CD4-positive, alpha-beta T cell (primary cell): ENCODE data around the gene ZNF581. TPM values are rescaled to one million over a fixed set of nuclear protein-coding genes. Genes with fewer than 3 reads are reported as not detected.
A peak's percentile ranks its signal among the peaks of the same experiment; 100 is the strongest.

Experiments
- ATAC-seq: fragments of 200-7000 bp; cut with Tn5 transposase; one replicate; pipeline ENCODE4 v1.10.0; 2022; ENCODE audit warnings: mild to moderate bottlenecking; ENCODE audit not compliant: poor library complexity
- CTCF ChIA-PET: fragments of 350-600 bp; sonication (Branson Sonifier 250); formaldehyde crosslinking; loops from one replicate; lab custom pipeline; 2021; ENCODE audit warnings: antibody characterized with exemption, inconsistent platforms; lab: Charles Lee
- POLR2A ChIA-PET: fragments of 350-600 bp; sonication (Branson Sonifier 250); formaldehyde crosslinking; loops from one replicate; lab custom pipeline; 2021; ENCODE audit warnings: antibody characterized with exemption, inconsistent platforms; lab: Charles Lee
- DNase-seq, 14 experiments: peaks; one replicate each; pipeline ENCODE4 v3.0.0-alpha.2; 2013 to 2020; ENCODE audit warnings: mixed read lengths in 2 of 14
- H3K27ac ChIP-seq, 2 donors: one replicate each; pipeline versions ENCODE4 v1.5.1 to v1.7.0; 2013; ENCODE audit warnings: low read length in 2 of 2, low read depth in 1 of 2, mild to moderate bottlenecking in 1 of 2
- H3K27me3 ChIP-seq, 2 experiments: 1 replicate in 1 of 2; 2 replicates in 1 of 2; pipeline versions ENCODE4 v1.6.1 to v1.7.0; 2013; ENCODE audit warnings: low read length in 2 of 2, control low read depth in 1 of 2, mild to moderate bottlenecking in 1 of 2, moderate library complexity in 1 of 2; ENCODE audit not compliant: insufficient read depth in 2 of 2, control insufficient read depth in 1 of 2
- H3K36me3 ChIP-seq: one replicate; pipeline ENCODE4 v1.6.1; 2013; ENCODE audit warnings: low read length, control low read depth; ENCODE audit not compliant: insufficient read depth
- H3K4me1 ChIP-seq: one replicate; pipeline ENCODE4 v1.6.1; 2013; ENCODE audit warnings: low read length, control low read depth; ENCODE audit not compliant: insufficient read depth
- H3K4me3 ChIP-seq: one replicate; pipeline ENCODE4 v1.5.1; 2013; ENCODE audit warnings: mild to moderate bottlenecking, low read length, moderate library complexity
- H3K9me3 ChIP-seq, 2 experiments: 1 replicate in 1 of 2; 2 replicates in 1 of 2; pipeline versions ENCODE4 v1.6.1 to v1.7.0; 2013; ENCODE audit warnings: low read length in 2 of 2, mild to moderate bottlenecking in 2 of 2, control low read depth in 1 of 2, moderate library complexity in 1 of 2; ENCODE audit not compliant: control insufficient read depth in 1 of 2, insufficient read depth in 1 of 2
- H3K27ac Mint-ChIP-seq: one replicate; pipeline ENCODE4 v1.8.0; 2020; ENCODE audit warnings: mixed read lengths
- H3K27me3 Mint-ChIP-seq: one replicate; pipeline ENCODE4 v1.8.0; 2021; ENCODE audit warnings: mixed read lengths
- H3K36me3 Mint-ChIP-seq: one replicate; pipeline ENCODE4 v1.8.0; 2021; ENCODE audit warnings: low read depth, mixed read lengths
- H3K4me1 Mint-ChIP-seq: one replicate; pipeline ENCODE4 v1.8.0; 2021; ENCODE audit warnings: low read depth, mixed read lengths
- H3K4me3 Mint-ChIP-seq: one replicate; pipeline ENCODE4 v1.8.0; 2020; ENCODE audit warnings: mild to moderate bottlenecking, mixed read lengths
- H3K9me3 Mint-ChIP-seq: one replicate; pipeline ENCODE4 v1.8.0; 2020; ENCODE audit warnings: mixed read lengths
- CTCF ChIP-seq: fragments of 200-600 bp; IDR thresholded peaks from one replicate; pipeline ENCODE4 v1.8.0; 2022; ENCODE audit warnings: antibody characterized with exemption, mild to moderate bottlenecking
- intact Hi-C, 2 experiments: fragments of 100-400 bp; cut with DNase I in 1 of 2; cut with micrococcal nuclease in 1 of 2; formaldehyde crosslinking; loops; one replicate each; pipeline versions ENCODE4 v1.15.1 to v1.9.0; 2023 to 2025; cut with DNase I, micrococcal nuclease
- total RNA-seq, 174 experiments: library from RNA in 2 of 174; stranded (reverse) in 2 of 174; gene quantifications; one replicate each; pipeline ENCODE4 v1.2.3 and lab custom pipeline; 2021 to 2026

Gene ZNF581
- total RNA-seq, 2 experiments from 2014 or later, result 23.1 to 24.7 TPM

GRCh38 chr19:55654868-55655647 is 11.6 kb downstream of the ZNF581 start, which contains the start of gene U2AF2:
Gene U2AF2 (plus strand): TSS chr19:55655035. CDS start chr19:55655105, 70 bp downstream.
- Histone ChIP-seq H3K36me3 (peaks cover 19% of the 10 kb centered on the region), H3K4me1 (peaks cover 51% of the 10 kb centered on the region), H3K27me3 (no peaks in the 10 kb centered on the region), H3K4me3 (peak within 1 kb of the TSS; percentile 70), H3K9me3 (no peaks in the 10 kb centered on the region), H3K27ac (peak within 1 kb of the TSS; percentile 100)
- ChIA-PET CTCF (interaction anchor here (0.7 to 2.5 kb wide), 4 partner anchors 17 to 316 kb away, joined by 3 to 29 read pairs (median 6); partner anchors contain the start of gene FIZ1), POLR2A (interaction anchor here (0.7 to 3.9 kb wide), 35 partner anchors 8 to 1540 kb away, joined by 3 to 43 read pairs (median 4); partner anchors contain the start of genes CNOT3, FIZ1, KMT5C and LENG8)
- no peak for TF ChIP-seq CTCF
- Mint-ChIP-seq H3K27ac (peak within 1 kb of the TSS; percentile 93), H3K4me1 (peaks cover 40% of the 10 kb centered on the region), H3K36me3 (peaks cover 37% of the 10 kb centered on the region), H3K9me3 (no peaks in the 10 kb centered on the region), H3K27me3 (no peaks in the 10 kb centered on the region), H3K4me3 (peak within 1 kb of the TSS; percentile 94)
- DNase-seq, result peak; percentile 95 to 98 (median 98)
- peak; percentile 5 for ATAC-seq
- intact Hi-C loops, result loop anchor here (1.0 to 10.0 kb wide), 4 partner anchors 20 to 1460 kb away; partner anchors contain the start of genes EPN1 (in 2 of the 2), FIZ1 (in 2 of the 2), PPP1R12C (in 1 of the 2) and TSEN34 (in 1 of the 2)

GRCh38 chr19:55655648-55656040 is 12.2 kb downstream of the ZNF581 start:
- H3K4me1 ChIP-seq, result peaks cover 54% of the 10 kb centered on the region
- H3K27me3 Mint-ChIP-seq, result no peaks in the 10 kb centered on the region
- TF ChIP-seq CTCF, result no peak

GRCh38 chr19:55656552-55656951 is 13.1 kb downstream of the ZNF581 start:
- Mint-ChIP-seq H3K9me3 (no peaks in the 10 kb centered on the region), H3K27ac (peak overlapping the region; percentile 93), H3K36me3 (peaks cover 48% of the 10 kb centered on the region), H3K4me3 (peak overlapping the region; percentile 94), H3K4me1 (peaks cover 36% of the 10 kb centered on the region), H3K27me3 (no peaks in the 10 kb centered on the region)
- Histone ChIP-seq H3K9me3 (no peaks in the 10 kb centered on the region), H3K4me1 (peaks cover 54% of the 10 kb centered on the region), H3K4me3 (peak overlapping the region; percentile 70), H3K36me3 (peaks cover 34% of the 10 kb centered on the region), H3K27me3 (no peaks in the 10 kb centered on the region), H3K27ac (peak overlapping the region in 1 of 2 donors; percentile 100)
- ATAC-seq (no peak), DNase-seq (no peak)
- TF ChIP-seq CTCF, result no peak
- ChIA-PET POLR2A (interaction anchor here (0.8 to 1.7 kb wide), 7 partner anchors 9 to 57 kb away, joined by 3 to 9 read pairs (median 4); partner anchors contain the start of genes EPN1 and FIZ1), CTCF (interaction anchor here (0.6 to 1.3 kb wide), 3 partner anchors 15 to 147 kb away, joined by 3 to 5 read pairs (median 4); no protein-coding TSS in a partner anchor)
- intact Hi-C loops, result loop anchor here in 1 of 2 experiments (2.0 to 10.0 kb wide), 3 partner anchors 14 to 1462 kb away; partner anchors contain the start of genes PPP1R12C and TSEN34

More at GRCh38 chr19:55655648-55656040, 12.2 kb downstream of the ZNF581 start:
- ChIA-PET POLR2A (interaction anchor here (1.5 to 2.0 kb wide), 2 partner anchors 19 to 30 kb away, joined by 3 to 35 read pairs; partner anchors contain the start of genes EPN1 and ZNF784), CTCF (no interaction called here)
- H3K4me3 Mint-ChIP-seq, result peak overlapping the region; percentile 94
- no peak for ATAC-seq
- H3K9me3 Mint-ChIP-seq, result no peaks in the 10 kb centered on the region
- peaks cover 43% of the 10 kb centered on the region for H3K36me3 Mint-ChIP-seq
- no peaks in the 10 kb centered on the region for H3K9me3 ChIP-seq
- H3K4me1 Mint-ChIP-seq, result peaks cover 36% of the 10 kb centered on the region
- peak overlapping the region; percentile 93 for H3K27ac Mint-ChIP-seq
- H3K4me3 ChIP-seq, result peak overlapping the region; percentile 70
- H3K27ac ChIP-seq, result peak overlapping the region; percentile 100
- no peaks in the 10 kb centered on the region for H3K27me3 ChIP-seq
- intact Hi-C loops, result loop anchor here (1.0 to 10.0 kb wide), 4 partner anchors 15 to 1461 kb away; partner anchors contain the start of genes EPN1 (in 2 of the 2), PPP1R12C (in 1 of the 2) and TSEN34 (in 1 of the 2)
- peaks cover 25% of the 10 kb centered on the region for H3K36me3 ChIP-seq
- no peak for DNase-seq
